Measurements from ENCODE around the gene IFI30.

Gene IFI30
- long read RNA-seq, donor 1, transcript IFI30-201 (7 exons, 1,134 nt), result major isoform, 29 of 29 reads
- long read RNA-seq, donor 1, partial matches to known transcripts, result 0 of 29 reads
- long read RNA-seq, donor 1, other reads (novel, unspliced or antisense), result 0 of 29 reads
- long read RNA-seq, donor 2, transcript IFI30-201 (7 exons, 1,134 nt), result major isoform, 15 of 15 reads
- long read RNA-seq, donor 2, partial matches to known transcripts, result 0 of 15 reads
- long read RNA-seq, donor 2, other reads (novel, unspliced or antisense), result 0 of 15 reads
- long read RNA-seq, donor 3, transcript IFI30-201 (7 exons, 1,134 nt), result major isoform, 18 of 18 reads
- long read RNA-seq, donor 3, partial matches to known transcripts, result 0 of 18 reads
- long read RNA-seq, donor 3, other reads (novel, unspliced or antisense), result 0 of 18 reads
- long read RNA-seq, donor 4, transcript IFI30-201 (7 exons, 1,134 nt), result major isoform, 15 of 15 reads
- long read RNA-seq, donor 4, partial matches to known transcripts, result 0 of 15 reads
- long read RNA-seq, donor 4, other reads (novel, unspliced or antisense), result 0 of 15 reads
- long read RNA-seq, donor 5, transcript IFI30-201 (7 exons, 1,134 nt), result major isoform, 24 of 24 reads
- long read RNA-seq, donor 5, partial matches to known transcripts, result 0 of 24 reads
- long read RNA-seq, donor 5, other reads (novel, unspliced or antisense), result 0 of 24 reads
- long read RNA-seq, donor 6, transcript IFI30-201 (7 exons, 1,134 nt), result major isoform, 23 of 23 reads
- long read RNA-seq, donor 6, partial matches to known transcripts, result 0 of 23 reads
- long read RNA-seq, donor 6, other reads (novel, unspliced or antisense), result 0 of 23 reads
- long read RNA-seq, donor 7, result 0 reads
- long read RNA-seq, donor 8, transcript IFI30-201 (7 exons, 1,134 nt), result major isoform, 21 of 21 reads
- long read RNA-seq, donor 8, partial matches to known transcripts, result 0 of 21 reads
- long read RNA-seq, donor 8, other reads (novel, unspliced or antisense), result 0 of 21 reads

DNA sequence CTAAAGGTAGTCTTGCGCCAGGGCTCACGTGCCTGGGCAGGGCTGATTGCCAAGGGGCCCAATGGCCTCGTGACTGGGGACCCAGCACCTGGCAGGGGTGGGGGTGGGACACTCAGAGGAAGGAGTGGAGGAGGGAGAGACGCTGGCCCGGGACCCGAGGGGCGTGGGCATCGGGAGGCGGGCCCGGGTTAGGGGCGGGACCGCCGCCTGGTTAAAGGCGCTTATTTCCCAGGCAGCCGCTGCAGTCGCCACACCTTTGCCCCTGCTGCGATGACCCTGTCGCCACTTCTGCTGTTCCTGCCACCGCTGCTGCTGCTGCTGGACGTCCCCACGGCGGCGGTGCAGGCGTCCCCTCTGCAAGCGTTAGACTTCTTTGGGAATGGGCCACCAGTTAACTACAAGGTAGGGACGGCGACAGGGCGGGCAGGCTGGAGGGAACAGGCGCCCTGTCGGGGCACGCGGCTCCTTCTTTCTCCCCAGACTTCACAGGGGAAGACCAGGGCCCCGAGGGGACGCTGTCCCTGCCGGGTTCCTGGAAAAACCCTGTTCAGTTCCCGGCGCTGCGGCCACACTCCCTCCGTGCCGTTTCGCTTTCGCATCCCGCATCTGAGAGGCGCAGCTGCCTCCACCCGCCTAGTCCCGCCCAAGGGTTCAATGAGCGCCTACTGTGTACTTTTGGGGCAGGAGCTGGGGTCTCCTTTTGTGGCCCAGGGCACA, at the start of gene IFI30:
Gene IFI30 (plus strand): TSS at position 242 of the 717 bp plus-strand sequence. CDS start 29 bp downstream, at position 271.
- DNase-seq, result peak; percentile 58

DNA sequence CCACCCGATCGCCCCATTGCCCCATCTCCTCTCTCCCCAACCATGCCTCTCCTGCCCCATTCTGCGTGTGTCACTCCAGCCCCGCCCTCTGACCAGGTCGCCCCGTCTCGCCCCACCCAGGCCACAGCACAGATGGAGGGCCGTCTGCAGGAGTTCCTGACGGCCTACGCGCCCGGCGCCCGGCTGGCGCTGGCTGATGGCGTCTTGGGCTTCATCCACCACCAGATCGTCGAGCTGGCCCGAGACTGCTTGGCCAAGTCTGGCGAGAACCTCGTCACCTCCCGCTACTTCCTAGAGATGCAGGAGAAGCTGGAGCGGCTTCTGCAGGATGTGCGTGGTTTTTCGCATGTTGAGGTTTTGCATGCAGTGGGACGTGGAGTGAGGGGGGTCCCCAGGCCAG, 49.8 kb upstream of the IFI30 start:
- DNase-seq, result no peak

DNA sequence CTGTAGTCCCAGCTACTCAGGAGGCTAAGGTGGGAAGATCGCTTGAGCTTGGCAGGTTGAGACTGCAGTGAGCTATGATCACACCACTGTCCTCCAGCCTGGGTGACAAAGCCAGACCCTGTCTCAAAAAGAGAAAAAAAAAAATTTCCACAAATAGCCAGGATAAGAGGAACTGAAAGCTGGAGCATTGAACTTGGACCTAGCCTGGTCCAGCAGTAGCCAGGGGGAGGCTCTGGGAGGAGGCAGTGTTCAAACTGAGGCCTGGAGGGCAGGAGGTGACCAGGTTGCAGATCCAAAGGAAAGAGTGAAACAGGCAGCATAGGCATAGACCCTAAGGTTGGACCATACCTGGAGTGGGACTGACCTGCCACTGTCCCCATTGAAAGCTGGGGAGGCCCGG, 47.5 kb upstream of the IFI30 start:
- DNase-seq, result no peak

DNA sequence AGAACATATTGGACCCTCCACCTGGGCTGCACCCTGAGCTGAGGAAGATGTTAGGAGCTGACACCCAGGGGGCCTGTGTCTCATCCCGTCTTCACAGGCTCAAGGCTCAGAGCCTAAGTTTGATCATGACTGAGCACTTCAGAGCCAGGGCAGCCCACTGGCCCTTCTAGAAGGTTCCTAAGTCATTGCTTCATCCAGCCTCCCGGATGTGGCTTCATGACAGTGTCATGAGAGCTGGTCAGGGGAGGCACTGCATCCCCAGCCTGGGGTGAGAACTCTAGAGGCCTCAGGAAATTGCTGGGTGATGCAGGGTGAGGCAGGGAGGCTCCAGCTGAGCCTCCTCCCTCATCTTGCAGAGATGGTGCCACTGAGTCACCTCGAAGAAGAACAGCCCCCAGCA, 45.6 kb upstream of the IFI30 start:
- no peak for DNase-seq

DNA sequence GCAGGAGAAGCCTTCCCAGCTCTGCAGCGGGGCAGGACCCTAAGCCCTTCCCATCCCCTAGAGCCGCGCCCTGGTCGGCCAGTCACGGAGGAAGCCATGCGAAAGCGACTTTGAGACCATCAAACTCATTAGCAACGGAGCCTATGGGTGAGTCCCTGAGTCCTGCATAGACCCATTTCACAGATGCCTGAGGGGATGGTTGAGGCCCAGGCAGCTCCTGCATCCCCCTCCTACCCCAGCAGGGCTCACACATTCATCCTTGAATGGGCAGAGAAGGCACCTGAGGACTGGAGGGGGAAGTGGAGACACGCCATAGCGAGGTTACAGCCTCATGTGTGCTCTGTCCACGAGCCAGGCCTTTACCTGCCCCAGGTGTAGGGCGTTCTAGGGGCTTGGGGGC, 44.8 kb upstream of the IFI30 start:
- DNase-seq, result no peak

DNA sequence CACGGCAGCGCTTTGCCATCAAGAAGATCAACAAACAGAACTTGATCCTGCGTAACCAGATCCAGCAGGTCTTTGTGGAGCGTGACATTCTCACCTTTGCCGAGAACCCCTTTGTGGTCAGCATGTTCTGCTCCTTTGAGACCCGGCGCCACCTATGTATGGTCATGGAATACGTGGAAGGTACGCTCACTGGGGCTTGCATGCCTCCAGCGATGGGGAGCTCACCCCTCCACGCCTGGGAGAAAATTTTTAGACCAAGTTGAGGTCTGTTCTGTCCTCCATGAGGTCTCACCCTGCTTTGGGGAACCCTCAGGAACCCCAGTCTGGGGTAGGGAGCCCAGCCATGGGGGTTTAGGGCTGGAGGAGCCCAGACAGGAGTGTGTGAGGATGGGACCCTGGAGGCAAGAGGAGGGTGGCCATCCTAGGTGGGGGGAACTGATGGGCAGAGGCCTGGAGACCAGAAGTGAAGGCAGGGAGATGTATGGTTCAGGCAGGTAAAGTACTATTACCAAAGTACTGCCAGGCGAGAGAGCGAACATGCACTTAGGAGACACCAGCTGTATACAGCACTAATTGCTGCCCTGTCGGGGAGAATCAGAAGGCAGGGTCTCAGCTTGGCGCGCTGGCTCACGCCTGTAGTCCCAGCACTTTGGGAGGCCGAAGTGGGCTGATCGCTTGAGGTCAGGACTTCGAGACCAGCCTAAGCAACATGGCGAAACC, 42.9 kb upstream of the IFI30 start:
- DNase-seq, result no peak

DNA sequence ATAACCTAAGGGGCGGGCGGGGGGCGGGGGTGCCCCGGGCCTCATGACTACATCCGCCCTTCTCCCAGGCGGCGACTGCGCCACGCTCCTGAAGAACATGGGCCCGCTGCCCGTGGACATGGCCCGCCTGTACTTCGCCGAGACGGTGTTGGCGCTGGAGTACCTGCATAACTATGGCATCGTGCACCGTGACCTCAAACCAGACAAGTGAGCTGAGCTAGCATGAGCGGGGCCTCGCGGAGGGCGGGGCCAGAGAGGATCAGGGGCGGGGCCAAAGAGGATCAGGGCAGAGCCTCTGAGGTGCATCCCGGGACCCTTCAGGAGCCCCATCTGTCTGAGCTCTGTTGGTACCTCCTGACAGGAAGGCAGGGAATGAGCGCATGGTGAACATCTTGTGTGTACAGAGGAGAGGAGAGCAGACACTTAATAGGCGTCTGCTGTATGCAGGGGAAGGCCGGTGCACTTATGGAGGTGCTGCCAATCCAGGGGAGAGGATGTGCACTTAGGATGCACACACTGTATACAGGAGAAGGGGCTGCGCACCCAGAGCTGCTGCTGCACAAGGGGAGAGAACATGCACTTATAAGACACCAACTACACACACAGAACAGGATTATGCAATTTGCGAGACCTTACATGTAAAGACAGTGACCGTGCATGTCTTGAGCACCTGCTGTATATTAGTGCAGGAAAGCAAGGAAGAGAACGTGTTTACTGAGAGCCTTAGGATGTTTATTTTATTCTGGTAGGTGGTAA, 41.6 kb upstream of the IFI30 start:
- no peak for DNase-seq

DNA sequence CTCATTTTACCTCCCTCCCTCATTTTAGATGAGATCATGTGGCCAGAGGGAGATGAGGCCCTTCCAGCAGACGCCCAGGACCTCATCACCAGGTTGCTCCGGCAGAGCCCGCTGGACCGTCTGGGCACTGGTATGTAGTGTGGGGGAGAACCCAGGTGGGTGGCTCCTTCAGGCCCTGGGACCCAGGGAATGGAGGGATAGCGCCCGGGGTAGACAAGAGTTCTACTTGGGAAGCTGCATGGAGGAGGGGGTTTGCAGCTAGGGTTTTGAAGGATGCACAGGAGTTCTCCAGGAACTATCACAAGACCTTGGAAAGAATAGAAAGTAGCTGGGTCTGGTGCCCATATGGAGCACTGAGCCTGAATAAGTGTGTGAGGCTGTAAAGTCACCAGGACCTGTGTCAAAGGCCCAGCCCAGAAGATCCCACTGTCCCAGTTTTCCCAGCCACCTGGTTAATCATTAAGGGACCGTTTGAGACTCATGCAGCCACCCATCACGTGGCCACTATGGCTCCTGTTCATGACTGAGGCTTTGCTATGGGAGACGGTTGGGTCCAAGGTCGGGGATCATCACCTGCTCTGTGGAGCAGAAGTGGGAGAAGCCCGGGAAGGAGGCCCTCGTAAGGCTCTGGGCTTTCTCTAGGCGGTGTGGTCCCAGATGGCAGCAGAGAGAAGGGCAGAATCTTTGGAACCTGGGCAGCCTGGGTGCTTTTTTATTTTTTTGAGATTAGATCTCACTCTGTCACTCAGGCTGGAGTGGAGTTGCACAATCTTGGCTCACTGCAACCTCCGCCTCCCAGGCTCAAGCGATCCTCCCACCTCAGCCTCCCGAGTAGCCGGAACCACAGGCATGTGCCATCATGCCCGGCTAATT, 37.7 kb upstream of the IFI30 start:
- DNase-seq, result no peak

DNA sequence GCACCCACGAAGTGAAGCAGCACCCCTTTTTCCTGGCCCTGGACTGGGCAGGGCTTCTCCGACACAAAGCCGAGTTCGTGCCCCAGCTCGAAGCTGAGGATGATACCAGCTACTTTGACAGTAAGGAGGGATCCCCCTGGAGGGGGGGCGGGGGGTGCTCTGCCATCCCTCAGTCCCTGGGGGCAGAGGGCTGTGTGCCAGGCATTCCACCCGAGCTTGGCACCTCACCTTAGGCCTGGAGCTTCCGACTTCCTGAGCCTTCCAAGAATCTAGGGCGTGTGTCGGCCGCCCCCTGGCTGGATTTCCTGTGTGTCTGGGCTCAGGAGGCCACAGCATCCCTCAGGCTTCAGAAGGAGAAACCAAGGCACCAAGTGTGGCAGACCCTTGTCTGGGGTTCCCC, 36.4 kb upstream of the IFI30 start:
- DNase-seq, result no peak

GRCh38 chr19:18137657-18138339, 35.8 kb upstream of the IFI30 start:
- DNase-seq, result no peak

GRCh38 chr19:18140473-18140872, 33.1 kb upstream of the IFI30 start:
- no peak for DNase-seq

- no peak for DNase-seq
Observed at GRCh38 chr19:18141031-18141430, 32.6 kb upstream of the IFI30 start.

DNA sequence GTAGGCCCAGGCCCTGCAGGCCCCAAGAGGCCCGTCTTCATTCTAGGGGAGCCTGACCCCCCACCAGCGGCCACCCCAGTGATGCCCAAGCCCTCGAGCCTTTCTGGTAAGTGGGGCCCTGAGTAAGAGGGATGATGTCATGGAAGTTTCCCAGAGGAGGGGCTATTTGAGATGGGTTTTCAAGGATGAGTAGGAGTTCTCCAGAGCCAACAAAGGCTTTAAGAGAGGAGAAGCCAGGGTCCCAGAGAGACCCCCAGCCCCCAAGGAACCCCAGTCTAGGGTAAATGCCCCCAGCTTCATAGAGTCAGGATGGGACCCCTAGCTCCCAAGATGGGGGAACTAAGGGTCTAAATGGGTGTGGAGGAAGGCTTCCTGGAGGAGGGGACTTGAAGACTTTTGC, 29.7 kb upstream of the IFI30 start:
- no peak for DNase-seq

GRCh38 chr19:18144361-18144760, 29.3 kb upstream of the IFI30 start:
- no peak for DNase-seq

DNA sequence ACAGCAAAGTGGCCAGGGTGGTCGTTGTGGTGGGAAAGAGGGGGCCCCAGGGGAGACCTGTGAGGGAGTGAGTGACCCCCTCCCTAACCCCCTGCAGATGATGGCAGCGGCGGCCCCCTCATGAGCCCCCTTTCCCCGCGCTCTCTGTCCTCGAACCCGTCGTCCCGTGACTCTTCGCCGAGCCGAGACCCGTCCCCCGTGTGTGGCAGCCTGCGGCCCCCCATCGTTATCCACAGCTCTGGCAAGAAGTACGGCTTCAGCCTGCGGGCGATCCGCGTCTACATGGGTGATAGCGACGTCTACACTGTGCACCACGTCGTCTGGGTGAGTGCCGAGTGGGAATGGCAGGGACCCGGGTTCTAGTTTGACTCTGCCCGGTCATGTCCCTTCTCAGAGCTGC, 28.7 kb upstream of the IFI30 start:
- no peak for DNase-seq

DNA sequence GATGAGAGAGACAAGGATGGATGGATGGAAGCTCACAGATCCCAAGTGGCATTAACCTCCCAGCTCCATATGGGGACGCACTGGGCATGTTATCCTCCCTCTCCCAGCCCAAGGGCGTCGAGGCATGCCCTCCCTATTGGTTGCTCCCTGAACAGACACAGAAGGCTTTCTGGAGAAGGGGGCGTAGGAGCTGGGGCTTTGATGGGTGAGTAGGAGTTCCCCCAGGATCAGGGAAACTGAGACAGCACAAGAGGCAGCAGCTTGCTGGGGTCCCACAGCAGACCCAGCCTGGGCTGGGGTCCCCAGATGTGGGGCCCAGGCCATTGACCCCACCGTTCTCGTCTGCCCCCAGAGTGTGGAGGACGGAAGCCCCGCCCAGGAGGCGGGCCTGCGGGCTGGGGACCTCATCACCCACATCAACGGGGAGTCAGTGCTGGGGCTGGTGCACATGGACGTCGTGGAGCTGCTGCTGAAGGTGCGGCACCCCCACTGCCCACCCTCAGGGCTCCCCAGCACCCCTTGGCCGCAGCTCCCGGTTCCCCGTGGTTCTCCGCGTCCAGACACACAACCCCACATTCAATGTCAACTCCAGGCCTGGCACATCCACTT, 28.1 kb upstream of the IFI30 start:
- DNase-seq, result no peak

GRCh38 chr19:18147396-18147795, 26.2 kb upstream of the IFI30 start:
- DNase-seq, result no peak

GRCh38 chr19:18149596-18149975, 24.0 kb upstream of the IFI30 start:
- no peak for DNase-seq
